A549 (cell line): ENCODE results near the gene GLIS1.

ENCODE experiments used
- CEBPB ChIP-seq, 2 experiments: fragments of >200 bp in 1 of 2; sonication (Bioruptor Twin) in 1 of 2; formaldehyde crosslinking in 1 of 2; IDR thresholded peaks; 2 replicates each; pipeline ENCODE4 v1.6.1; 2012 to 2016
- CHD4 ChIP-seq: fragments of 200-600 bp; sonication (generic); IDR thresholded peaks from 2 replicates; pipeline ENCODE4 v1.6.1; 2016; ENCODE audit warnings: antibody characterized with exemption, mild to moderate bottlenecking, borderline replicate concordance
- JUN ChIP-seq, 2 experiments: fragments of >200 bp; sonication (Bioruptor Twin); formaldehyde crosslinking; IDR thresholded peaks; 2 replicates in 1 of 2; 3 replicates in 1 of 2; pipeline ENCODE4 v1.6.1; 2016 to 2017
- MAFK ChIP-seq: fragments of 450-650 bp; IDR thresholded peaks from 2 replicates; pipeline ENCODE4 v1.6.1; 2014; ENCODE audit not compliant: partially characterized antibody
- MAZ ChIP-seq: fragments of 150-350 bp; IDR thresholded peaks from 2 replicates; pipeline ENCODE4 v1.6.1; 2014; ENCODE audit warnings: antibody characterized with exemption, low read depth, low read length, borderline replicate concordance
- POLR2A ChIP-seq: IDR thresholded peaks from 2 replicates; pipeline ENCODE4 v1.6.1; 2012; ENCODE audit warnings: mild to moderate bottlenecking, low read length
- RFX5 ChIP-seq: fragments of 450-650 bp; IDR thresholded peaks from 2 replicates; pipeline ENCODE4 v1.7.1; 2014; ENCODE audit warnings: antibody characterized with exemption, mild to moderate bottlenecking, moderate library complexity
- SREBF2 ChIP-seq: fragments of 450-650 bp; IDR thresholded peaks from 2 replicates; pipeline ENCODE4 v1.6.1; 2014; ENCODE audit warnings: mild to moderate bottlenecking, moderate library complexity
- TF ChIP-seq, protein P1 (sequence below): fragments of >200 bp; sonication (Bioruptor Twin); formaldehyde crosslinking; IDR thresholded peaks from 3 replicates; pipeline ENCODE4 v1.5.1; 2016
- TF ChIP-seq, protein P2 (sequence below): IDR thresholded peaks from 2 replicates; pipeline ENCODE4 v1.6.1; 2012; ENCODE audit warnings: low read depth, borderline replicate concordance
- TF ChIP-seq, protein P3 (sequence below): fragments of 450-650 bp; IDR thresholded peaks from 2 replicates; pipeline ENCODE4 v1.6.1; 2014; ENCODE audit warnings: antibody characterized with exemption
- TF ChIP-seq, protein P4 (sequence below): fragments of 200-600 bp; sonication (generic); IDR thresholded peaks from 2 replicates; pipeline ENCODE4 v1.6.1; 2016; ENCODE audit warnings: antibody characterized with exemption, mild to moderate bottlenecking, moderate library complexity

DNA sequence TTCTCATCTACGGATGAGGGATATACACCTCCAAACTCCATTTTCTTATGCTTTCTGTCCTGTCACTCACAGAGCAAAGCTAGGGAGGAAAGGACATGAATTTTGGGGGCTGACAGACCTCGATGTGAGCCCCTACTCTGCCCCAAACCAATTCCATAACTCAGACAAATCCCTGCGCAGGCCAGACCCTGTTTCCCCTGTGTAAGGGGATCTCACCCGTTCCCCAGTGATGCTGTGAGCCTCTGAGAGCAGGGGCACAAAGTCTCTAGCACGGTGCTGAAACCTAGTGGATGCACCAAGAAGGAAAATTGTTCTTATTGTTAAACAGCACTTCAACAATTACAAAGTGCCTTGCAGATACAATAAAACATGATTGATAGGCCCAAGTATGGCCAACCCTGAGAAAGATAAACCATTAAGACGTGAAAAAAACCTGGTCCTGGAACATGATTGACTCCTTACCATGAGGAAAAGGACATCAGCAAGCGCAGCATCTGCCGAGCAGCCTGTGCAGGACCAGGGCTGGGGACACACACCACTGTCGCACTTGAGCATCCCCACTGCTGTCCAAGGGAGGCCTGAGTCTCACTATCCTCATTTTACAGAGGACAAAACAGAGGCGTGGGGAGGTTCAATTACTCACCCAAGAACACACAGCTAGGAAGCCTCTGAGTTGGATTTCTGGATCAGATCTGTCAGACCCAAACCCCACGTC is 137.8 kb downstream of the GLIS1 start:
- TF ChIP-seq, protein P1, sequence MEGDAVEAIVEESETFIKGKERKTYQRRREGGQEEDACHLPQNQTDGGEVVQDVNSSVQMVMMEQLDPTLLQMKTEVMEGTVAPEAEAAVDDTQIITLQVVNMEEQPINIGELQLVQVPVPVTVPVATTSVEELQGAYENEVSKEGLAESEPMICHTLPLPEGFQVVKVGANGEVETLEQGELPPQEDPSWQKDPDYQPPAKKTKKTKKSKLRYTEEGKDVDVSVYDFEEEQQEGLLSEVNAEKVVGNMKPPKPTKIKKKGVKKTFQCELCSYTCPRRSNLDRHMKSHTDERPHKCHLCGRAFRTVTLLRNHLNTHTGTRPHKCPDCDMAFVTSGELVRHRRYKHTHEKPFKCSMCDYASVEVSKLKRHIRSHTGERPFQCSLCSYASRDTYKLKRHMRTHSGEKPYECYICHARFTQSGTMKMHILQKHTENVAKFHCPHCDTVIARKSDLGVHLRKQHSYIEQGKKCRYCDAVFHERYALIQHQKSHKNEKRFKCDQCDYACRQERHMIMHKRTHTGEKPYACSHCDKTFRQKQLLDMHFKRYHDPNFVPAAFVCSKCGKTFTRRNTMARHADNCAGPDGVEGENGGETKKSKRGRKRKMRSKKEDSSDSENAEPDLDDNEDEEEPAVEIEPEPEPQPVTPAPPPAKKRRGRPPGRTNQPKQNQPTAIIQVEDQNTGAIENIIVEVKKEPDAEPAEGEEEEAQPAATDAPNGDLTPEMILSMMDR = no peak
- TF ChIP-seq CEBPB (IDR thresholded peaks at IDR 0.05) (no peak), POLR2A (no peak), MAZ (no peak), RFX5 (no peak), CHD4 (no peak), MAFK (no peak), SREBF2 (no peak), JUN (IDR thresholded peaks at IDR 0.05) (no peak)
- TF ChIP-seq, protein P2, sequence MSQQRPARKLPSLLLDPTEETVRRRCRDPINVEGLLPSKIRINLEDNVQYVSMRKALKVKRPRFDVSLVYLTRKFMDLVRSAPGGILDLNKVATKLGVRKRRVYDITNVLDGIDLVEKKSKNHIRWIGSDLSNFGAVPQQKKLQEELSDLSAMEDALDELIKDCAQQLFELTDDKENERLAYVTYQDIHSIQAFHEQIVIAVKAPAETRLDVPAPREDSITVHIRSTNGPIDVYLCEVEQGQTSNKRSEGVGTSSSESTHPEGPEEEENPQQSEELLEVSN = no peak
- TF ChIP-seq, protein P3, sequence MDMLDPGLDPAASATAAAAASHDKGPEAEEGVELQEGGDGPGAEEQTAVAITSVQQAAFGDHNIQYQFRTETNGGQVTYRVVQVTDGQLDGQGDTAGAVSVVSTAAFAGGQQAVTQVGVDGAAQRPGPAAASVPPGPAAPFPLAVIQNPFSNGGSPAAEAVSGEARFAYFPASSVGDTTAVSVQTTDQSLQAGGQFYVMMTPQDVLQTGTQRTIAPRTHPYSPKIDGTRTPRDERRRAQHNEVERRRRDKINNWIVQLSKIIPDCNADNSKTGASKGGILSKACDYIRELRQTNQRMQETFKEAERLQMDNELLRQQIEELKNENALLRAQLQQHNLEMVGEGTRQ = no peak
- TF ChIP-seq, protein P4, sequence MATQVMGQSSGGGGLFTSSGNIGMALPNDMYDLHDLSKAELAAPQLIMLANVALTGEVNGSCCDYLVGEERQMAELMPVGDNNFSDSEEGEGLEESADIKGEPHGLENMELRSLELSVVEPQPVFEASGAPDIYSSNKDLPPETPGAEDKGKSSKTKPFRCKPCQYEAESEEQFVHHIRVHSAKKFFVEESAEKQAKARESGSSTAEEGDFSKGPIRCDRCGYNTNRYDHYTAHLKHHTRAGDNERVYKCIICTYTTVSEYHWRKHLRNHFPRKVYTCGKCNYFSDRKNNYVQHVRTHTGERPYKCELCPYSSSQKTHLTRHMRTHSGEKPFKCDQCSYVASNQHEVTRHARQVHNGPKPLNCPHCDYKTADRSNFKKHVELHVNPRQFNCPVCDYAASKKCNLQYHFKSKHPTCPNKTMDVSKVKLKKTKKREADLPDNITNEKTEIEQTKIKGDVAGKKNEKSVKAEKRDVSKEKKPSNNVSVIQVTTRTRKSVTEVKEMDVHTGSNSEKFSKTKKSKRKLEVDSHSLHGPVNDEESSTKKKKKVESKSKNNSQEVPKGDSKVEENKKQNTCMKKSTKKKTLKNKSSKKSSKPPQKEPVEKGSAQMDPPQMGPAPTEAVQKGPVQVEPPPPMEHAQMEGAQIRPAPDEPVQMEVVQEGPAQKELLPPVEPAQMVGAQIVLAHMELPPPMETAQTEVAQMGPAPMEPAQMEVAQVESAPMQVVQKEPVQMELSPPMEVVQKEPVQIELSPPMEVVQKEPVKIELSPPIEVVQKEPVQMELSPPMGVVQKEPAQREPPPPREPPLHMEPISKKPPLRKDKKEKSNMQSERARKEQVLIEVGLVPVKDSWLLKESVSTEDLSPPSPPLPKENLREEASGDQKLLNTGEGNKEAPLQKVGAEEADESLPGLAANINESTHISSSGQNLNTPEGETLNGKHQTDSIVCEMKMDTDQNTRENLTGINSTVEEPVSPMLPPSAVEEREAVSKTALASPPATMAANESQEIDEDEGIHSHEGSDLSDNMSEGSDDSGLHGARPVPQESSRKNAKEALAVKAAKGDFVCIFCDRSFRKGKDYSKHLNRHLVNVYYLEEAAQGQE = no peak
